Measurements from ENCODE around the gene C17orf107.

Gene C17orf107

DNA sequence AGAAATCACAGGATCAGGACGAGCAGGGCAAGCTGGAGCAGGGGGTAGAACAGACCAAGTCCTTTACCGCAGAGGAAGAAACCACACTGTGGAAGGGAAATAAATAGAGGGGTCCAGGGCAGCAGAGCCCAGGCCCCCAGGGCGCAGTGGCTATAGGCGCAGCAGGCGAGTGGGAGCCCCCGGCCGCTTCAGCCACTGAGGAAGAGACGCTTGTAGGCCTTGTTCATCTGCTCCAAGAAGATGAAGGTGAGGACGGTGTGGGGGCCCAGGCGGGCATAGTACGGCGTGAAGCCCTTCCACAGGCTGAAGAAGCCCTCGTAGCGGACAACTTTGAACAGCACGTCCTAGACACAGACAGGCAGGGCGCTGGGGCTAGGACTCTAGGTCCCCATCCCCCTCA, 38.2 kb downstream of the C17orf107 start:
- DNase-seq (ENCODE audit: low spot score) = no peak

DNA sequence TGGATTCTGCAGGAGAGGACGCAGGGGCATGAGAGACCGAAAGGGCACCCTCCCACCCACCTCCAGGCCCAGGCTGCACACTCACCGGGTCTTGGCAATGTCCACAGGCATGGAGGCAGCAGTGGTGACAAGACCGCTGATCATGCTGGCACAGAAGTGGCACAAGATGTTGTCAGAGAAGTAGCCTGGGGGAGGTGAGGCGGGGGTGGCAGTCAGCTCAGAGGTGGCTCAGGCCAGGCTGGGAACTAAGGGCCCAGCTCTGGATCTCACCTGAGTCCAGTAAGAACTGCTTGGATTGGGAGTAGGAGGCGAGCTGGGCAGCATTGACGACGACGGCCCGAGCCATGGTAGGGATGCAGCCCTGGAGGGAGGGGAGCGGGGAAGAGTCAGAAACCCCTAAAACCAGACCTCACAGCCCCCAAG, 38.7 kb downstream of the C17orf107 start:
- DNase-seq (ENCODE audit: low spot score) = no peak

DNA sequence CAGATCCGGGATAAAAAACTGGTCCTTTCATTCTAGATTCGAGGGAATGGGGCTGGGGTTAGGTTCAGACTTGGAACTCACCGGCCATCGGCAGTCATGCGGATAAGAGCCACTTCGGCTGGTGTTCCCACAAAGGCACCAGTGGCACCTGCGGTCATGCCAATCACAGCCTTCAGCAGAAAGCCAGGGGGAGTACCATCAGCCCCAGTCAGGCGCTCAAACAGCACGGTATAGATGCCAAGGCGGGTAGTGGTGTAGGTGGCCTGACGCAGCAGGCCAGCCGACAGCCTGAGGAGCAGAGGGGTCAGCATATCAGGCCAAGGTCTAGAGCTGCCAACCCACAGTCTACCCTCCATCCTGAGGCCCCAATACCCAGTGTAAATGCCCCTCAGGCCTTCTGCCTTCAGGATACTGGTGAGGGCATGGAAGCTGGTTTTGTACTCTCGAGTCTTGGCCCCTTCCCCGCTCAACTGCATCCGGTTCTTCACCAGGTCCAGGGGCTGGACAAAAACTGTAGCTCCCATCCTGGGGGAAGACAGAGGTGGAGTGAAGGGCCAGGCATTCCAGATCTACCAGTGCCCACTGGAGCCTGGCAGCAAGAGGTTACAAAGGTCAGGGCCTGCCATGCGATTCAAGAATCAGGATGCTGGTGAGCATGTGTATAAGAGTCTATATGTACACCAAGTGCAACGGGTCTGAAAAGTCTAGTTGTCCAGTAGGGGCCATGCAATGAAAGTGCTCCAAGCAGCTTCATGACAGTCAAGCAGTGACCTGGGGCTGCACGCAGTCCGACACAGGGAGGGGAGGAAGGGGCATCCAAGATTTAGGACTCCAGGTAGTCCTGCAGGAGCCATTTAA, 39.6 kb downstream of the C17orf107 start:
- peak; percentile 42 for DNase-seq (ENCODE audit: low spot score)

DNA sequence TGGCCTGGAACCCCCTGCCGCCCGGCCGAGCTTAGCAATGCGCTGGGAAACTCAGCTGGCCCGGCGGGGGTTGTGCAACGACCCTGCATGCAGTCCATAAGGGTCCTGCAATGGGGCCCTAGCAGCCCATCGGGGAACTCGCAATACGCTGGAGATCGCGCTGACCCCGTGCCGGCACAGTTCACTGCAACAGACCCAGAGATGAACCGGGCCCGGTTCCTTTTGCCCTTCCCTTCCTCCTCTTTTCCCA, 40.1 kb downstream of the C17orf107 start:
- DNase-seq (ENCODE audit: low spot score) = peak; percentile 17

GRCh38 chr17:4939796-4940554, 40.6 kb downstream of the C17orf107 start, which contains the start of the genes RNF167 and SLC25A11:
Gene RNF167, plus strand, starts transcription at chr17:4940268. Its CDS starts 642 bp downstream, at chr17:4940910.
Gene SLC25A11, minus strand, starts transcription at chr17:4940046. Its CDS starts 136 bp downstream, at chr17:4939910.
- DNase-seq (ENCODE audit: low spot score) = peak; percentile 99

DNA sequence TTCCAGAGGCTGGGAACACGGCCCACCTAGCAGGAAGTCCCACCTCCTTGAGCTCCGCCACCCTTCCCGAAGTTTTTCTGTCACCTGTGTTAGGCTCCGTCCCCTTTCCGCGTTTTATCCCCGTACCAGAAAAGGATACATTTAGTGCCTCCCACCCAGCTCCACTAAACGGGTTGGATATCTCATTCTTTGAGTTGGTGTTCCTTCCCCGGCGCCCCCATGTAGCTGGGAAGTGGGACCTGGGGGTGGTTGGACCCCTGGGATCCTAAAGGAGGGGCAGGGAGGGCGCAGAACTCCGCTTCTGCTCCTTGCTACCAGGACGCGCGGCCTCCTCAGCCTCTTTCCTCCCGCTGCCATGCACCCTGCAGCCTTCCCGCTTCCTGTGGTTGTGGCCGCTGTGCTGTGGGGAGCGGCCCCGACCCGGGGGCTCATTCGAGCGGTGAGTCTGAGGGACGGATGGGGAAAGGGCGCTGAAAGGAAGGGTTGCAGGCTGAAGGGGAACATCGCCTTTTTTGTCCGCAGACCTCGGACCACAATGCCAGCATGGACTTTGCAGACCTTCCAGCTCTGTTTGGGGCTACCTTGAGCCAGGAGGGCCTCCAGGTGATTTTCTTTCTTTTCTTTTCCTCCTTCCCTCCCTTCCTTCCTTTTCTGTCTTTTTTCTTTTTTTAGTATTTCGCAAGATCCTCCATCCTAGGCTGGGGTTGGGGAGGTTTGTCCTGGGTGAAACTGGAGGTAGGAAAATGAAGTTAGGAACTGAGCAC, 41.4 kb downstream of the C17orf107 start:
- peak; percentile 90 for DNase-seq (ENCODE audit: low spot score)

DNA sequence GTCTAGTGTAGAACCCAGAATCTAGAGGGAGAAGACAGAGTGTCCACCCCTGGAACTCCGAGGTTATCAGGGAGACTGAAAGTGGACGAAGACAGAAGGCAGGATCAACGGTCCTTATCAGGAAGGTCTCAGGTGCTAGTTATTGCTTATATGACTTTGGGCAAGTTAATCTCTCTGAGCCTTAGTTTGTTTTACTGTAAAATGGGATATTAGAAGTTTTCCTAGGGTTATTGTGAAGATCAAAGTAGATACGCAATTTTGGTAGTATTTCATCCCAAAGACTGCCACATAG, 41.9 kb downstream of the C17orf107 start:
- no peak for DNase-seq (ENCODE audit: low spot score)

DNA sequence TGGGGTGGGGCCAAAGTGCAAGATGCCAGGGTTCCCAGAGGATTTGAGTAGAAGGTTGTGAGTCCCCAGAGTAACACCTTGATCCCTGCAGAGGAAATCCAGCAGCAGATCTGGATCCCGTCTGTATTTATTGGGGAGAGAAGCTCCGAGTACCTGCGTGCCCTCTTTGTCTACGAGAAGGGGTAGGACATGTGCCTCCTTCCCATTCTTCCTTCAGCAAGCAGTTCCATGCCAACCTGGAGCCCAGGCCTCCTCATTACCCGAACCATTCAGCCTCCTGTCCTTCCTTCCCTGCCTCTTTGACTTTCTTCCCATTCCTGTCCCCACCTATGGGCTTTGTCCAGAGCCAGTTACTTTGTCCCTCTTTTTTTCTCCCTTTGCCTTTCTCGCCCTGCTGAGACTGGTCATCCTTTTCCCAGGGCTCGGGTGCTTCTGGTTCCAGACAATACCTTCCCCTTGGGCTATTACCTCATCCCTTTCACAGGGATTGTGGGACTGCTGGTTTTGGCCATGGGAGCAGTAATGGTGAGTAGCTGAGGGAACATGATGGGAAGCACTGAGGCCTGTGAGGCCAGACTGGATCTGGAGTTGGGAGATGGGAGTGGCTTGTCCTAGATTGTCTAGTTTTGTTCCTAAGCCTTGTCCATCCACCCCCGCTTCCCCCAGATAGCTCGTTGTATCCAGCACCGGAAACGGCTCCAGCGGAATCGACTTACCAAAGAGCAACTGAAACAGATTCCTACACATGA, 43.6 kb downstream of the C17orf107 start:
- DNase-seq (ENCODE audit: low spot score) = no peak

GRCh38 chr17:4944163-4944553, 44.8 kb downstream of the C17orf107 start:
- no peak for DNase-seq (ENCODE audit: low spot score)

GRCh38 chr17:4944554-4945175, 45.3 kb downstream of the C17orf107 start:
- no peak for DNase-seq (ENCODE audit: low spot score)

DNA sequence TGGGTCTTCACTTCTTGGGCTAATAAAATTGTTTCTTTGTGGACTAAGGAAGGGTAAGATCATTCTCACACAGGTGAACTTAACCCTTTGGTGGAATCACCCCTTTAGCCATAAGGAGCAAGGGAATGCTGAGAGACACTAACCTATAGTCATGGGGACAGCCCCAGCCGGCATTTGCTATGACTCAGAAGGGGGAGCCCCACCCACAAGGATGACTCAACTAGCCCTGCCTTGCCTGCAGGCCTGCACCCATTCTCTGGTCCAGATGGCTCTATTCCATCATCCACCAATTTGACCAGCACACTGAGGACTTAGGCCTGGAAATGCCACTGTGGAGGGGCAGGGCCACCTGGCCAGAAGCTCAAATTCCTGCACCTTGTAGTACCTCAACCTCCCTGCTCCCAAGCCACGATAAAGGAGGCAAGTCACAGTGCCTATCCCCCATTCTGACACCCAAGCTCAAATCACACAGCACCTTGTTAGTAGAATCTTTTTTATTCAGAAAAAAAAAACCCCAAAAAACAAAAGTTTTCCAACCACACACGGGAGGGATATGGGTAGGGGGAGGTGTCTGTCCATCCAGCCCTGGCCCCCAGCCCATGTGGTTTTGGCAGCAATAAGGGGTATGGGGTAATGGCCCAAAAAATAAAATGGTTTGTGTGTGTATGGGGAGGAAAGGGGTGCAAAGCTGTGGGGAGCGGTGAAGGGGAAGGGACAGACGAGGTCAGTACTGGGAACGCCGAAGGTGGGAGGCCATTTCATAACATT, 46.0 kb downstream of the C17orf107 start:
- peak; percentile 96 for DNase-seq (ENCODE audit: low spot score)

GRCh38 chr17:4945944-4946280, 46.6 kb downstream of the C17orf107 start:
- DNase-seq (ENCODE audit: low spot score) = peak; percentile 50

- no peak for DNase-seq (ENCODE audit: low spot score)
These were observed 47.1 kb downstream of the C17orf107 start for GRCh38 chr17:4946312-4946976.

DNA sequence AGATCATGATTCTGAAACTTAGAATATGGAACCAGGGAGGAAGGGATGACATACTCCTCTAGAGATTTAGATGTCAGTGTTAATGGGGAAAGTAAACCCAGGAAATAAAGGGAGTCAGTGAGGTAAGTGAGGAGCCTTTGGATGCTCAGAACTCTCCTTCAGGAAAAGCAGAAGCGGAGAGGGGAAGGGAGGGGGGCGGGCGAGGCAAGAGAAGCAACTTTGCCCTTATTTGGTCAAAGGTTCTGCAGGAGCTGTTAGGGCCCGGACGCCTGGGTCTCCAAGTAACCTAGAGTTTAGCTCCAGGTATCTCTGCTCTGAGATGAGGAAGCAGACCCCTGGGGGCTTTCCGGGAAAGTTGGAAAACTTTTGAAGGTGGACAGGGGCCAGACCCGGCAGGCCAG, 47.7 kb downstream of the C17orf107 start:
- peak; percentile 55 for DNase-seq (ENCODE audit: low spot score)

DNA sequence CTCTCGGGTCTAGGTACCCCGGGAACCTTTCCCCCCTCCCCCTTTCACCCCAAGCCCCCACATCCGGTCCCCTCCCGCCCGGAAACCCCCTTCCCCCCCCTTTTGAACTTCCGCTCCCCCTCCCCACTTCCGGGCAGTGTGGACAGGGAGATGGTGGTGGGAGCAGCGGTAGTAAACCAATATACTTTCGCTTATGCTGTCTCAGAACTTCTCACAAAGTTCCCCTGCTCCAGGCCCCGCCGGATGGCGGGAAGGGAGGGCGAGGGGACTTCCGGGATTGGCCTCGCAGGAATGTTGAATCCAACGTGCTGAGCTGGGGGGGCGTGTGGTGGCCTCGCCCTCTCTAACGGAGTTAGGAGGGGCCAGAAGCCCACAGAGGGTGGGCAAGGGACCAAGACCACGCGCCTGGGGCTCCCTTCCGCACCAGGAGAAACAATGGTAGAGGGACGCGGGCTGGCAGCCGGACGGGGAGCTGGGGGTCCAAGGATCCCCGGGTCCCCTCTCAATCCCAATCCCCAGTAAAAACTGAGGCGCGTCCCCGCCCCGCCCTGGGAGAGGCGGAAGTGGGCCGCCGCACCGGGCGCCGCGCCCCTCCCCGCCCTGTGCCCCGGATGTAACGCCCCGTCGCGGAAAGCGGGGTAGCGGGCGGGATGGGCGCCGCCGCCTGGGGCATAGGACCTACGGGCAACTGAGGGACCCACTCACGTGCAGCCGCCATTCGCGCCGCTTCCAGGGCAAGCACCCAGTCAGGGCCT, 48.3 kb downstream of the C17orf107 start:
- peak; percentile 73 for DNase-seq (ENCODE audit: low spot score)

GRCh38 chr17:4948166-4948930, 49.0 kb downstream of the C17orf107 start, which contains the start of gene PFN1:
Gene PFN1, minus strand, starts transcription at chr17:4948530. Its CDS starts 136 bp downstream, at chr17:4948394.
- peak; percentile 89 for DNase-seq (ENCODE audit: low spot score)

- DNase-seq (ENCODE audit: low spot score) = peak; percentile 90
These were observed 49.6 kb downstream of the C17orf107 start for GRCh38 chr17:4948931-4949320.

DNA sequence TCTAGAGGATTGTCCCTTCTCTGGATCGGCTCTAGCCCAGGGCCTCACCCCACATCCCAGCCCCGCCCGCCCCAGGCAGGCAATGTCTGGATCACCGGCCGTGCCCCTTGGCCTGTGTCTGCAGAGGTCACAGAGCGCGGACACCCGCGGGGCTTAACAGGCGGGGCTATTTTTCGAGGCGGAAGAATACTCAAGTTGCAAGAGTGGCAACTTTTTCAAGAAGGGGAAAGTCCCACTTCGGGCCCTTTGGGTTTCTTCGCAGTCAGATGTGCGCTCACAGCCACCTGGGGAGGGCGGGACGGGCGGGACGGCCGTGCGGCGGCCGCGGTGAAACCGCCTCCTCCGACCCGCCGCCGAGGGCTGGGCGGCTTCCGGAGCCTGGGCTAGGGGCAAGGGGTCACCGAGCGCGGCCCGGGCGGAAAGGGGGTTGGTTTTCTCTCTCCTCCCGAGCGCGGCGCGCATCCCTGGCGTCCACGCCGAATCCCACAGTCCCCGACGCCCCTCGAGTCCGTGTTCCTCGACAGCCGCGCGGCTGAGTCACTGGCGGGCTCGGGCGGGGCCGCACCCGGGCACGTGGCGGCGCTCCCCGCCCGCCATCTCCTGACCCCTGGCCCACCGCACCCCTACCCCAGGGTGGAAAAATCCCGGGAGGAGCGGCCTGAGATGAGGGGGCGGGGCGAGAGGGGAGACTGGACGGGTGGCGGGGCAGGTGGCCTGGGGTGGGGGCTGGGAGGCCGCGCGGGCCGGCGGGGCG, 50.2 kb downstream of the C17orf107 start:
- peak; percentile 78 for DNase-seq (ENCODE audit: low spot score)

Measured in RKO (cell line).